Panc1 (cell line): Measurements from ENCODE around the gene CLSTN3. TPM values are rescaled to one million over a fixed set of nuclear protein-coding genes. Genes with fewer than 3 reads are reported as not detected.

Experiments used
- ATAC-seq: fragments of 200-7000 bp; cut with Tn5 transposase; 2 replicates; pipeline ENCODE4 v1.9.1; 2020; ENCODE audit warnings: mild to moderate bottlenecking, moderate library complexity
- BruUV-seq: library from RNA; stranded (reverse); fragments of 400-500 nt; replicated peaks from 2 replicates; lab custom pipeline; 2021; lab: Mats Ljungman, UMichigan
- CTCF ChIA-PET: fragments of 300-600 bp; sonication (Branson Sonifier 250); formaldehyde crosslinking; loops from one replicate; lab custom pipeline; 2022; ENCODE audit warnings: antibody characterized with exemption; lab: Charles Lee
- POLR2A ChIA-PET: fragments of 300-600 bp; sonication (Branson Sonifier 250); formaldehyde crosslinking; loops from one replicate; lab custom pipeline; 2022; ENCODE audit warnings: antibody characterized with exemption; lab: Charles Lee
- DNase-seq: peaks from one replicate; pipeline ENCODE4 v3.0.0-alpha.2; 2010; ENCODE audit warnings: low read depth, low spot score
- H3K27ac ChIP-seq: 2 replicates; pipeline ENCODE4 v1.5.1; 2011; ENCODE audit warnings: mild to moderate bottlenecking, low read length, inconsistent platforms
- H3K27me3 ChIP-seq: fragments of 200-500 bp; sonication (Bioruptor generic); 2 replicates; pipeline ENCODE4 v1.6.0; 2014; ENCODE audit warnings: low read length, inconsistent platforms; ENCODE audit not compliant: control insufficient read depth, insufficient read depth
- H3K36me3 ChIP-seq: fragments of 200-500 bp; sonication (Bioruptor generic); 2 replicates; pipeline ENCODE4 v1.5.1; 2014; ENCODE audit warnings: inconsistent platforms, mild to moderate bottlenecking, low read length, moderate library complexity; ENCODE audit not compliant: control insufficient read depth, insufficient read depth
- H3K4me1 ChIP-seq: 2 replicates; pipeline ENCODE4 v1.5.1; 2011; ENCODE audit warnings: inconsistent platforms, mild to moderate bottlenecking, low read length, moderate library complexity; ENCODE audit not compliant: control insufficient read depth, insufficient read depth
- H3K4me3 ChIP-seq, 2 experiments: 2 replicates each; pipeline ENCODE4 v1.5.1; 2011 to 2012; ENCODE audit warnings: low read depth in 2 of 2, low read length in 2 of 2, mild to moderate bottlenecking in 2 of 2, inconsistent platforms in 1 of 2, moderate library complexity in 1 of 2
- H3K9me3 ChIP-seq: fragments of 200-500 bp; sonication (Bioruptor generic); 2 replicates; pipeline ENCODE4 v1.5.1; 2014; ENCODE audit warnings: low read depth, mild to moderate bottlenecking, inconsistent platforms, low read length, moderate library complexity; ENCODE audit not compliant: control insufficient read depth, insufficient read depth
- CTCF ChIP-seq: fragments of 450-650 bp; IDR thresholded peaks from 2 replicates; pipeline ENCODE4 v1.5.1; 2017; ENCODE audit warnings: mild to moderate bottlenecking
- POLR2AphosphoS5 ChIP-seq: IDR thresholded peaks from 2 replicates; pipeline ENCODE4 v1.6.1; 2012; ENCODE audit warnings: mild to moderate bottlenecking, low read depth, low read length, moderate library complexity
- REST ChIP-seq, 2 experiments: IDR thresholded peaks; 2 replicates each; pipeline ENCODE4 v1.6.1; 2011 to 2012; ENCODE audit warnings: low read depth in 2 of 2, control low read depth in 1 of 2, low read length in 1 of 2, mild to moderate bottlenecking in 1 of 2, moderate library complexity in 1 of 2; ENCODE audit not compliant: insufficient read depth in 1 of 2
- SIN3A ChIP-seq: IDR thresholded peaks from 2 replicates; pipeline ENCODE4 v1.6.1; 2012; ENCODE audit warnings: low read depth, mild to moderate bottlenecking, low read length, moderate library complexity, borderline replicate concordance; ENCODE audit not compliant: insufficient read depth
- TCF7L2 ChIP-seq: IDR thresholded peaks from 2 replicates; pipeline ENCODE4 v1.6.1; 2011; ENCODE audit warnings: mild to moderate bottlenecking, low read depth, low read length, inconsistent platforms
- in situ Hi-C: cut with HindIII; loops from 2 replicates; pipeline ENCODE4 v1.10.0; 2016; ENCODE audit warnings: low sequenced_read_pairs, low pct_unique_long_range_greater_than_20kb
- intact Hi-C: fragments of 100-400 bp; cut with micrococcal nuclease; formaldehyde crosslinking; loops from one replicate; pipeline ENCODE4 v1.10.0; 2022; ENCODE audit not compliant: unreplicated experiment
- total RNA-seq: library from RNA; stranded (reverse); gene quantifications from one replicate; pipeline ENCODE4 v1.2.1, GENCODE V29; 2021; ENCODE audit not compliant: unreplicated experiment

The CLSTN3 gene
- total RNA-seq, 1 experiment from 2014 or later = 5.9 TPM

- CTCF ChIA-PET = interaction anchor here (0.9 kb wide), 1 partner anchor 13 kb away, joined by 3 read pairs; no protein-coding TSS in a partner anchor
- in situ Hi-C loops (no loop called here), intact Hi-C loops (no loop called here)
- Histone ChIP-seq H3K27ac (no peak overlapping the region), H3K4me1 (no peaks in the 10 kb centered on the region), H3K36me3 (no peaks in the 10 kb centered on the region), H3K4me3 (peak overlapping the region; percentile 43 to 47), H3K27me3 (no peaks in the 10 kb centered on the region), H3K9me3 (no peaks in the 10 kb centered on the region)
- TF ChIP-seq POLR2AphosphoS5 (no peak), SIN3A (no peak), REST (IDR thresholded peaks at IDR 0.05; ENCODE audit: insufficient read depth in 1 of 2, low read depth in 2 of 2, low read length in 1 of 2) (no peak), TCF7L2 (no peak), CTCF (no peak)
- DNase-seq = no peak
- POLR2A ChIA-PET = interaction anchor here (0.7 kb wide), 1 partner anchor 640 kb away, joined by 6 read pairs; no protein-coding TSS in a partner anchor
- no TSS peak for BruUV-seq
- no peak for ATAC-seq
These were observed 792 bp upstream of the CLSTN3 start for GRCh38 chr12:7129287-7129871.

- ChIA-PET POLR2A (no interaction called here), CTCF (no interaction called here)
- no peak for DNase-seq
- no peaks in the 10 kb centered on the region for H3K27me3 ChIP-seq
- in situ Hi-C loops (no loop called here), intact Hi-C loops (no loop called here)
- ATAC-seq = peak; percentile 50; the same call in 1 of the 2 replicates
- no peaks in the 10 kb centered on the region for H3K9me3 ChIP-seq
- peak overlapping the region; percentile 43 to 47 for H3K4me3 ChIP-seq
- no peak for TF ChIP-seq TCF7L2
- no peak for TF ChIP-seq POLR2AphosphoS5
- no peak for TF ChIP-seq CTCF
- TF ChIP-seq SIN3A = no peak
- TF ChIP-seq REST (IDR thresholded peaks at IDR 0.05; ENCODE audit: insufficient read depth in 1 of 2, low read depth in 2 of 2, low read length in 1 of 2) = no peak
- no peaks in the 10 kb centered on the region for H3K4me1 ChIP-seq
- H3K36me3 ChIP-seq = no peaks in the 10 kb centered on the region
- no peak overlapping the region for H3K27ac ChIP-seq
- BruUV-seq = no TSS peak
These were observed 730 bp downstream of the CLSTN3 start for GRCh38 chr12:7130701-7131501.
